ENCODE data around the gene KLHL24.
A peak's percentile ranks its signal among the peaks of the same experiment; 100 is the strongest.
"Not testable (repeated sequence)": the region's sequence is repeated elsewhere in the genome, so short reads cannot be mapped to it uniquely, and the experiment has no call there.

Gene KLHL24

DNA sequence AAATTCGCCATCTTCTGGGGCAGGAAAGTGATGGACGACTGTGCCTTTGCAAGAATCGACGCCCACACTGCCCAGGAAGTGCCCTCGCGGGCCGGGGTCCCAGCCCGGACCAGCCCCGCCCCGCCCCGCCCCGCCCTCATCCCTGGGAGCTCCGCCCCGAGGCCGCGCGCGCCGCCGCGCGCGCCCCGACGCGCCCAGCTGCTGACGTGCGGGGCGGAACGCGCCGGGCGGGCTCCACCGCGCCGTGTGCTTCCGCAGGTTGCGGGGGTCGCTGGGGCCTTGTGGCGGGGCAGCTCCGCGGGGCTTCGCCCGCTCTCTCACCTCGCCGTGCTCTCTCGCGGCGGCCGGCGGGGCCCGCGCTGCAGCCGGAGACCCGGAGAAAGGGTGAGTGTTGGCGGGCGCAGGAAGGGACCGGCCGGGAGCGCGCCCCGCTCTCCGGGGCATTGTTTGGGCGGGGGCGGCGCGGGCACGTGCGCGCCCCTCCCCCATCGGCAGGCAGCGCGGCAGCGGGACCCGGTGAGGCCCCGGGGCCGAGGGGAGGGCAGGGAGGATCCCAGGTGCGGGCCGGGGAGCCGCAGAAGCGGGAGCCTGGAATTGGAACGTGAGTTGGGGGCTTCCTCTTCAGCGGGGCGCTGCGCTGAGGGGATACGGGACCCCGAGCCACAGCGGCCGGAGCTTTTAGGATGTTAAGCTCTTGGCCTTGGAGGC is 62.3 kb downstream of the KLHL24 start, which contains the start of gene YEATS2:
Gene YEATS2 (plus strand): TSS at position 188 of the 708 bp plus-strand sequence. CDS start 17,366 bp downstream, outside the sequence.
- peak; percentile 84 for DNase-seq

- peak; percentile 37 for DNase-seq
Observed at GRCh38 chr3:183698318-183698751, 62.9 kb downstream of the KLHL24 start.

- DNase-seq: peak; percentile 26
Observed at GRCh38 chr3:183698756-183699155, 63.3 kb downstream of the KLHL24 start.

DNA sequence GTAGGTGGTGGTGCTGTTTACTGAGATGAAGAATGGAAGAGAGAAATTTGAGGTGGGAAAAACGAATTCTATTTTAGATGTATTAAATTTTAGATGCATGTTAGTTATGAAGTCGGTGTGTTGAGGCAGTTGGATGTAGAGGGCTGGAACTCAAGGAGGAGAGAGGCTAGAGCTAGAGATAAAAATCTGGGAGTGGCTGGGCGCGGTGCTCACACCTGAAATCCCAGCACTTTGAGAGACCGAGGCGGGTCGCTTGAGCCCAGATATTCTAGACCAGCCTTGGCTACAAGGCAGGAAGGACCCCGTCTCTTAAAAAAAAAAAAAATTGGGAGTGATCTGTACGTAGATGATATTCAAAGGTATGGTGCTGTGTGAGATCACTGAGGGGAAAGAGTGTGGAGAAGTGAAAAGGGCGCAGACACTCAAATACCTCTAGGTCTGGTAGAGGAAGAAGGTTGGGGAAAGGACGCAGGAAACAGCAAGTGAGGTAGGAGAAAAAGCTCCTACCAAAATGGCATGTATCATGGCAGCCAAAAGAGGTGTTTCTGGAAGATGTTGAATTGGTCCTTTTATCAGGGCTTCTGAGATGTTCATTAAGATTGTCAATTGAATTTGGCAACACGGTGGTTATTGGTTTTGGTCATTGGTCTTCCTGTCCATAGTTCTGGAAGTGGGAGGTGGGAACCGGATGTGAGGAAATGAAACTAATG is 64.0 kb downstream of the KLHL24 start:
- DNase-seq: peak; percentile 21

DNA sequence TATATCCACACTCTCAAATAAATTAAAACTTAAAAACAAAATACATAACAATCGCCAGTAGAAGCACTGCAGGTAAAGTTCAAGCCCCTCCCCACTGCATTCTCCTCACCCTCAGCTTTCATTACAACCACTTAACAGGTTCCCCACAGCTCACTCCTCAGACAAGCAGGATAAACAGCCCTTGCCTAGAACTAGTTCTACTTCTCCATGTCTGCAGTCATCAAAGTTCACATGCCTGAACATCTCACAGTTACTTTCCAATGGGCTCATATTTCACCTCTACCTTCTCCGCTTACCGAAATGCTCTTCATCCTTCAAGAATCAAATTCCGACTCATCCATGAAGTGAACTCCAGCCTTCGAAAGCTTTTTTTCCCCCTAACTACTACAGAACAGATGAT is 66.3 kb downstream of the KLHL24 start:
- no peak for DNase-seq

GRCh38 chr3:183703892-183704291 is 68.5 kb downstream of the KLHL24 start:
- DNase-seq: not testable (repeated sequence)

GRCh38 chr3:183710231-183710630 is 74.8 kb downstream of the KLHL24 start:
- no peak for DNase-seq

- DNase-seq: no peak
Observed at GRCh38 chr3:183711516-183711915, 76.1 kb downstream of the KLHL24 start.

DNA sequence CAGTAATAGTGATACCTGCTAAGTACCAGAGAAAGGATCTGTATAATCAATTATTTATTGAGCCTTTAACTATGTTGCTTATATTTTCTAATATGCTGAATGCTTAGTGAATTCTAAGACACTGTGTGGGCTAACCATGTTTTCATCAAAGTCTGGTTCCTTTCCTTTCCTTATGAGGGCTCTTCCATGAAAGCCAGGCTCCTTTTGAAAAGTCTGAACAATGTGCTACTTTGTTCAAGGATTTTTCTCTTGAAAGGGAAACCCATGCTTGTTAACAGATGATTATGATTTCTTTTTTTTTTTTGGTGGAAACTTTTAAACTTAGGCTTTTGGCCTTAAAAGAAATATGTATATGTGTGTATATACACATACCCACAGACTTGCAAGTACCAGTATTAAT is 79.2 kb downstream of the KLHL24 start:
- DNase-seq: no peak

DNA sequence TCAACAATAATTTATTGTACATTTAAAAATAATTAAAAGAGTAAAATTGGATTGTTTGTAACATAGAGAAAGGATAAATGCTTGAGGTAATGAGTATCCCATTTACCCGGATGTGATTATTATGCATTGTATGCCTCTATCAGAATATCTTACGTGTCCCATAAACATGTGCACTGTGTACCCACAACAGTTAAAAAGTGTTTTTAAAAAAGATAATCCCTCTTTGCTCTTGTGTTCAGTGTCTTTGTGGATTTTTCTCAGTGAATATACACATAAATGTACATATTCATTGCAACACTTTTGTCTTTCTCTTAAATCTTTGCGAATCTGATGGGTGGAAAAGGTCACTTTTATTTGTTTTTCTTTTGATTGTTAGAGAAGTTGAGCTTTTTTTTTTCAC is 82.6 kb downstream of the KLHL24 start:
- no peak for DNase-seq

- DNase-seq: no peak
Observed at GRCh38 chr3:183725387-183725786, 90.0 kb downstream of the KLHL24 start.

DNA sequence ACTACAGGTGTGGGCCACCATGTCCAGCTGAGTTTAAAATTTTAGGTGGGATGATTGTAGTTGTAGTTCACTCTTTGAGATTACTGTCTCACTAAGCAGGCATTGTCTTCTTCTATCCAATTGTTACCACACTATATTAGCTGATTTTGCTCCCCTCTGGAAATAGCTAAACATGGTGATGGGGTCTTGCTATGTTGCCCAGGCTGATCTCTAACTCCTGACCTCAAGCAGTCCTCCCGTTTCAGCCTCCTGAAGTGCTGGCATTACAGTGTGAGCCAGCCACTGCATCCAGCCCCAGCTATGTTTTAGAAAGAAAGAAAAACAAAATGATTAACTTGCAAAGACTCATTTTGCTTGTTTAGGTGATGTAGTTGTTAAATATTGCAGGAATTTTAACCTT is 92.8 kb downstream of the KLHL24 start:
- no peak for DNase-seq

- DNase-seq: no peak
Observed at GRCh38 chr3:183730361-183730760, 94.9 kb downstream of the KLHL24 start.

- DNase-seq: no peak
Observed at GRCh38 chr3:183731611-183732010, 96.2 kb downstream of the KLHL24 start.

- no peak for DNase-seq
Observed at GRCh38 chr3:183733553-183733952, 98.1 kb downstream of the KLHL24 start.
